ENCODE results near the gene TRPV3.

Gene TRPV3

DNA sequence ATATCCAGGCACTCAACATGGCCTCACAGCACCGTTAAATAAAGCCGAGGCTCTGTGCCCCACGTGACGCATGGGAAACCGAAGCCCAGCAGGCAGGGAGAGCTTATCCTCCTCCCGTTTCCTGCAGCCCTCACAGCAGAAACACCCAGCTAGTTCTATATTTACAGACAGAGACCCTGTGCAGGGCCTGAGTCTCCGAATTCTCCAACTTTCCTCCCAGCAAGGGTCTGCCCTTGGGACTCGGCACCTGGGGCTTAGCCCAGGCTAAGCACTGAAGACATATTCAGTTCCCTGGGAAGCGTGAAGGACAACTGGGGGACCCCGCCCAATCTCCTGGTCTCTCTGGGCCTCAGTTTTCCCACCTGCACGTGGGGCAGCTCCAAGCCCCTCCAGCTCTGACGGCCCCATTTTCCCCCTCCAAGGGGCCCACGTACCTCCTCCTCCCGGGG lies 29.2 kb downstream of the TRPV3 start:
- Histone ChIP-seq H3K36me3 (ENCODE audit: control insufficient read depth in 2 of 2, insufficient read depth in 1 of 2, low read length in 2 of 2) (no peaks in the 10 kb centered on the region), H3K4me3 (ENCODE audit: low read depth, low read length) (no peak overlapping the region), H3K9me3 (ENCODE audit: control insufficient read depth, insufficient read depth, low read depth, low read length) (no peaks in the 10 kb centered on the region), H3K27ac (ENCODE audit: extremely low read depth, low read depth, low read length) (no peak overlapping the region), H3K4me1 (ENCODE audit: control insufficient read depth, insufficient read depth, low read length) (no peaks in the 10 kb centered on the region)
- TF ChIP-seq BCL11B (tag by site-specific recombination; IDR thresholded peaks at IDR 0.05; ENCODE audit: low read depth) (no peak), ZNF777 (tag by site-specific recombination; IDR thresholded peaks at IDR 0.05; ENCODE audit: borderline replicate concordance) (no peak), ZNF223 (tag by site-specific recombination; IDR thresholded peaks at IDR 0.05) (no peak), ZNF398 (tag by site-specific recombination; IDR thresholded peaks at IDR 0.05) (no peak), ZNF239 (tag by site-specific recombination; IDR thresholded peaks at IDR 0.05) (no peak), ZNF48 (tag by site-specific recombination; IDR thresholded peaks at IDR 0.05) (no peak), ZNF704 (tag by site-specific recombination; IDR thresholded peaks at IDR 0.05) (no peak)
- TF ChIP-seq, protein P1, sequence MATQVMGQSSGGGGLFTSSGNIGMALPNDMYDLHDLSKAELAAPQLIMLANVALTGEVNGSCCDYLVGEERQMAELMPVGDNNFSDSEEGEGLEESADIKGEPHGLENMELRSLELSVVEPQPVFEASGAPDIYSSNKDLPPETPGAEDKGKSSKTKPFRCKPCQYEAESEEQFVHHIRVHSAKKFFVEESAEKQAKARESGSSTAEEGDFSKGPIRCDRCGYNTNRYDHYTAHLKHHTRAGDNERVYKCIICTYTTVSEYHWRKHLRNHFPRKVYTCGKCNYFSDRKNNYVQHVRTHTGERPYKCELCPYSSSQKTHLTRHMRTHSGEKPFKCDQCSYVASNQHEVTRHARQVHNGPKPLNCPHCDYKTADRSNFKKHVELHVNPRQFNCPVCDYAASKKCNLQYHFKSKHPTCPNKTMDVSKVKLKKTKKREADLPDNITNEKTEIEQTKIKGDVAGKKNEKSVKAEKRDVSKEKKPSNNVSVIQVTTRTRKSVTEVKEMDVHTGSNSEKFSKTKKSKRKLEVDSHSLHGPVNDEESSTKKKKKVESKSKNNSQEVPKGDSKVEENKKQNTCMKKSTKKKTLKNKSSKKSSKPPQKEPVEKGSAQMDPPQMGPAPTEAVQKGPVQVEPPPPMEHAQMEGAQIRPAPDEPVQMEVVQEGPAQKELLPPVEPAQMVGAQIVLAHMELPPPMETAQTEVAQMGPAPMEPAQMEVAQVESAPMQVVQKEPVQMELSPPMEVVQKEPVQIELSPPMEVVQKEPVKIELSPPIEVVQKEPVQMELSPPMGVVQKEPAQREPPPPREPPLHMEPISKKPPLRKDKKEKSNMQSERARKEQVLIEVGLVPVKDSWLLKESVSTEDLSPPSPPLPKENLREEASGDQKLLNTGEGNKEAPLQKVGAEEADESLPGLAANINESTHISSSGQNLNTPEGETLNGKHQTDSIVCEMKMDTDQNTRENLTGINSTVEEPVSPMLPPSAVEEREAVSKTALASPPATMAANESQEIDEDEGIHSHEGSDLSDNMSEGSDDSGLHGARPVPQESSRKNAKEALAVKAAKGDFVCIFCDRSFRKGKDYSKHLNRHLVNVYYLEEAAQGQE (tag by site-specific recombination; IDR thresholded peaks at IDR 0.05): no peak
- TF ChIP-seq, protein P2, sequence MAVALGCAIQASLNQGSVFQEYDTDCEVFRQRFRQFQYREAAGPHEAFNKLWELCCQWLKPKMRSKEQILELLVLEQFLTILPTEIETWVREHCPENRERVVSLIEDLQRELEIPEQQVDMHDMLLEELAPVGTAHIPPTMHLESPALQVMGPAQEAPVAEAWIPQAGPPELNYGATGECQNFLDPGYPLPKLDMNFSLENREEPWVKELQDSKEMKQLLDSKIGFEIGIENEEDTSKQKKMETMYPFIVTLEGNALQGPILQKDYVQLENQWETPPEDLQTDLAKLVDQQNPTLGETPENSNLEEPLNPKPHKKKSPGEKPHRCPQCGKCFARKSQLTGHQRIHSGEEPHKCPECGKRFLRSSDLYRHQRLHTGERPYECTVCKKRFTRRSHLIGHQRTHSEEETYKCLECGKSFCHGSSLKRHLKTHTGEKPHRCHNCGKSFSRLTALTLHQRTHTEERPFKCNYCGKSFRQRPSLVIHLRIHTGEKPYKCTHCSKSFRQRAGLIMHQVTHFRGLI (tag by site-specific recombination; IDR thresholded peaks at IDR 0.05): no peak
- ChIA-PET POLR2A (no interaction called here), CTCF (no interaction called here)

GRCh38 chr17:3527896-3528295 lies 29.7 kb downstream of the TRPV3 start:
- Histone ChIP-seq H3K9me3 (ENCODE audit: control insufficient read depth, insufficient read depth, low read depth, low read length) (no peaks in the 10 kb centered on the region), H3K4me1 (ENCODE audit: control insufficient read depth, insufficient read depth, low read length) (no peaks in the 10 kb centered on the region), H3K36me3 (ENCODE audit: control insufficient read depth in 2 of 2, insufficient read depth in 1 of 2, low read length in 2 of 2) (no peaks in the 10 kb centered on the region), H3K4me3 (ENCODE audit: low read depth, low read length) (no peak overlapping the region), H3K27ac (ENCODE audit: extremely low read depth, low read depth, low read length) (no peak overlapping the region)
- ChIA-PET CTCF (no interaction called here), POLR2A (no interaction called here)
- TF ChIP-seq, protein P3, sequence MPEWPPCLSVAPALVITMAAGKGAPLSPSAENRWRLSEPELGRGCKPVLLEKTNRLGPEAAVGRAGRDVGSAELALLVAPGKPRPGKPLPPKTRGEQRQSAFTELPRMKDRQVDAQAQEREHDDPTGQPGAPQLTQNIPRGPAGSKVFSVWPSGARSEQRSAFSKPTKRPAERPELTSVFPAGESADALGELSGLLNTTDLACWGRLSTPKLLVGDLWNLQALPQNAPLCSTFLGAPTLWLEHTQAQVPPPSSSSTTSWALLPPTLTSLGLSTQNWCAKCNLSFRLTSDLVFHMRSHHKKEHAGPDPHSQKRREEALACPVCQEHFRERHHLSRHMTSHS (tag by site-specific recombination; IDR thresholded peaks at IDR 0.05): no peak
- TF ChIP-seq ZEB2 (tag by site-specific recombination; IDR thresholded peaks at IDR 0.05) (no peak), MYNN (tag by site-specific recombination; IDR thresholded peaks at IDR 0.05; ENCODE audit: borderline replicate concordance) (no peak), ZNF280D (tag by site-specific recombination; IDR thresholded peaks at IDR 0.05) (no peak), ZNF350 (tag by site-specific recombination; IDR thresholded peaks at IDR 0.05) (no peak)
- TF ChIP-seq, protein P4, sequence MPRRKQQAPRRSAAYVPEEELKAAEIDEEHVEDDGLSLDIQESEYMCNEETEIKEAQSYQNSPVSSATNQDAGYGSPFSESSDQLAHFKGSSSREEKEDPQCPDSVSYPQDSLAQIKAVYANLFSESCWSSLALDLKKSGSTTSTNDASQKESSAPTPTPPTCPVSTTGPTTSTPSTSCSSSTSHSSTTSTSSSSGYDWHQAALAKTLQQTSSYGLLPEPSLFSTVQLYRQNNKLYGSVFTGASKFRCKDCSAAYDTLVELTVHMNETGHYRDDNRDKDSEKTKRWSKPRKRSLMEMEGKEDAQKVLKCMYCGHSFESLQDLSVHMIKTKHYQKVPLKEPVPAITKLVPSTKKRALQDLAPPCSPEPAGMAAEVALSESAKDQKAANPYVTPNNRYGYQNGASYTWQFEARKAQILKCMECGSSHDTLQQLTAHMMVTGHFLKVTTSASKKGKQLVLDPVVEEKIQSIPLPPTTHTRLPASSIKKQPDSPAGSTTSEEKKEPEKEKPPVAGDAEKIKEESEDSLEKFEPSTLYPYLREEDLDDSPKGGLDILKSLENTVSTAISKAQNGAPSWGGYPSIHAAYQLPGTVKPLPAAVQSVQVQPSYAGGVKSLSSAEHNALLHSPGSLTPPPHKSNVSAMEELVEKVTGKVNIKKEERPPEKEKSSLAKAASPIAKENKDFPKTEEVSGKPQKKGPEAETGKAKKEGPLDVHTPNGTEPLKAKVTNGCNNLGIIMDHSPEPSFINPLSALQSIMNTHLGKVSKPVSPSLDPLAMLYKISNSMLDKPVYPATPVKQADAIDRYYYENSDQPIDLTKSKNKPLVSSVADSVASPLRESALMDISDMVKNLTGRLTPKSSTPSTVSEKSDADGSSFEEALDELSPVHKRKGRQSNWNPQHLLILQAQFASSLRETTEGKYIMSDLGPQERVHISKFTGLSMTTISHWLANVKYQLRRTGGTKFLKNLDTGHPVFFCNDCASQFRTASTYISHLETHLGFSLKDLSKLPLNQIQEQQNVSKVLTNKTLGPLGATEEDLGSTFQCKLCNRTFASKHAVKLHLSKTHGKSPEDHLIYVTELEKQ (tag by site-specific recombination; IDR thresholded peaks at IDR 0.05; ENCODE audit: borderline replicate concordance): no peak
- TF ChIP-seq, protein P5, sequence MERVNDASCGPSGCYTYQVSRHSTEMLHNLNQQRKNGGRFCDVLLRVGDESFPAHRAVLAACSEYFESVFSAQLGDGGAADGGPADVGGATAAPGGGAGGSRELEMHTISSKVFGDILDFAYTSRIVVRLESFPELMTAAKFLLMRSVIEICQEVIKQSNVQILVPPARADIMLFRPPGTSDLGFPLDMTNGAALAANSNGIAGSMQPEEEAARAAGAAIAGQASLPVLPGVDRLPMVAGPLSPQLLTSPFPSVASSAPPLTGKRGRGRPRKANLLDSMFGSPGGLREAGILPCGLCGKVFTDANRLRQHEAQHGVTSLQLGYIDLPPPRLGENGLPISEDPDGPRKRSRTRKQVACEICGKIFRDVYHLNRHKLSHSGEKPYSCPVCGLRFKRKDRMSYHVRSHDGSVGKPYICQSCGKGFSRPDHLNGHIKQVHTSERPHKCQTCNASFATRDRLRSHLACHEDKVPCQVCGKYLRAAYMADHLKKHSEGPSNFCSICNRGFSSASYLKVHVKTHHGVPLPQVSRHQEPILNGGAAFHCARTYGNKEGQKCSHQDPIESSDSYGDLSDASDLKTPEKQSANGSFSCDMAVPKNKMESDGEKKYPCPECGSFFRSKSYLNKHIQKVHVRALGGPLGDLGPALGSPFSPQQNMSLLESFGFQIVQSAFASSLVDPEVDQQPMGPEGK (tag by site-specific recombination; IDR thresholded peaks at IDR 0.05): no peak

All from HEK293 (cell line).